Activated CD4-positive, alpha-beta memory T cell treated with anti-CD3 and anti-CD28 coated beads for 36 hours (primary cell): ENCODE data around the gene FAM124A. TPM values are rescaled to one million over a fixed set of nuclear protein-coding genes. Genes with fewer than 3 reads are reported as not detected.

Experiments used
- CTCF ChIA-PET: fragments of 350-600 bp; sonication (Branson Sonifier 250); formaldehyde crosslinking; loops from one replicate; lab custom pipeline; 2021; ENCODE audit warnings: antibody characterized with exemption, inconsistent platforms; lab: Charles Lee
- POLR2A ChIA-PET: fragments of 350-600 bp; sonication (Branson Sonifier 250); formaldehyde crosslinking; loops from one replicate; lab custom pipeline; 2021; ENCODE audit warnings: antibody characterized with exemption; lab: Charles Lee
- DNase-seq: peaks from one replicate; pipeline ENCODE4 v3.0.0-alpha.2; 2020
- H3K27ac Mint-ChIP-seq: one replicate; pipeline ENCODE4 v1.8.0; 2021; ENCODE audit warnings: mixed read lengths
- H3K27me3 Mint-ChIP-seq: one replicate; pipeline ENCODE4 v1.8.0; 2021; ENCODE audit warnings: mixed read lengths
- H3K36me3 Mint-ChIP-seq: one replicate; pipeline ENCODE4 v1.8.0; 2021; ENCODE audit warnings: mixed read lengths
- H3K4me1 Mint-ChIP-seq: one replicate; pipeline ENCODE4 v1.8.0; 2021; ENCODE audit warnings: low read depth, mixed read lengths
- H3K4me3 Mint-ChIP-seq: one replicate; pipeline ENCODE4 v1.8.0; 2021; ENCODE audit warnings: mild to moderate bottlenecking, mixed read lengths
- H3K9me3 Mint-ChIP-seq: one replicate; pipeline ENCODE4 v1.8.0; 2021; ENCODE audit warnings: mixed read lengths
- intact Hi-C: fragments of 100-400 bp; cut with micrococcal nuclease; formaldehyde crosslinking; loops from one replicate; pipeline ENCODE4 v1.15.1; 2023
- total RNA-seq, 2 experiments: library from RNA; stranded (reverse); gene quantifications; one replicate each; pipeline ENCODE4 v1.2.3, GENCODE V29; 2021

Gene FAM124A
- total RNA-seq, 2 experiments from 2014 or later = 0.15 to 0.24 TPM

DNA sequence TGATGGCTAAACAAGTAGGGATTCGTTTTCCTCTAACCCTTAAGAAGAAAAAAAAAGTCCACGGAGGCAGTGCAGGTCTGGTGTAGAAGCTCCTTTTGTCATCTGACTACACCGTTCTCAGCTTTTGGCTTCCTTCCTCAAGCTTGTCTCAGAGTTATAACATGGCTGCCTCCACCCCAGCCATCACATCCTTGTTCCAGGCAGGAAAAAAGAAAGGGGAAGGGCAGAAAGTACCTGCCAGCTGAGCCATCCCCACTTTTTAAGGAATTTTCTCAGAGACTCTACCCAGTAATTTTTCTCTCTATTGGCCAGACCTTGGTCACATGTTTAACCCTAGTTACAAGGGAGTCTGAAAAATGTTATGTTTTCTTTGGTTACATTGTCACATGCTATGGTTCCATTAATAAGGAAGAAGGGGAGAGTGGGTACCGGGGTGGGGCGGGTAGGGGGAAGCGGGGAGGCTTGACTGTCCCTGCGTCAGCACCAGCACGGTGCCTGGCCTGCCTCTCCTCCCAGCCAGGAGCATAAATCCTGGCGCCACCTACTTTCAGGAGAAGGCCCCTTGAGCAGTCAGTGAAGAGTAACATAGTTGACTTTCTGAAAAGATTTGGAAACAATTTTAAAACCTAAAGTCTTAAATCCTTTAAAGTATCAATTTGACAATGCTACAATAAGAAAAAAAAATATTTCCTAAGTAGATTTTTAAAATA lies 11.1 kb downstream of the FAM124A start:
- Mint-ChIP-seq H3K27ac (no peak overlapping the region), H3K27me3 (peaks cover 28% of the 10 kb centered on the region), H3K9me3 (no peaks in the 10 kb centered on the region), H3K4me3 (no peak overlapping the region), H3K4me1 (no peaks in the 10 kb centered on the region), H3K36me3 (no peaks in the 10 kb centered on the region)
- no peak for DNase-seq
- ChIA-PET CTCF (interaction anchor here (0.8 to 1.4 kb wide), 2 partner anchors 53 to 55 kb away, joined by 4 read pairs; no protein-coding TSS in a partner anchor), POLR2A (no interaction called here)
- intact Hi-C loops = no loop called here

DNA sequence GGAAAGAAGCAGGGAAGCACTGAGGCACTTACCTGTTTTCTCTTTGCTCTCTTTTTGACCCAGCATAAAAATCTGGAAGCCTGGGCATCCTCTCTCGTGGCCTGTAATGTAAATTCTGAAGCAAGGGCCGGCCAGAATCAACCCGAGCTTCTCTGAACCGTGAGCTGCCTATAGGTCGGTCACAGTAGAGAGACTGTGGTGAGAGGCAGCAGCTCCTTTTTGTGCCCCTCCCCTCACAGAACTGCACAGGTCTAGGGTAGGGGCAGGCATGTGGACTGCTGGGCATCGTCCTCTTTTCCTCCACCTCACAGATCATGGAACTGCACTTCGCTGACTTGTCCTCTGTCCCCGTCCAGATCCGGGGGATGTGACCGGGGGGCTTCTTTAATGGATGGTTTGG lies 12.5 kb downstream of the FAM124A start:
- no peaks in the 10 kb centered on the region for H3K36me3 Mint-ChIP-seq
- H3K4me1 Mint-ChIP-seq = no peaks in the 10 kb centered on the region
- POLR2A ChIA-PET = no interaction called here
- peaks cover 23% of the 10 kb centered on the region for H3K27me3 Mint-ChIP-seq
- DNase-seq = no peak
- H3K4me3 Mint-ChIP-seq = no peak overlapping the region
- no peak overlapping the region for H3K27ac Mint-ChIP-seq
- H3K9me3 Mint-ChIP-seq = no peaks in the 10 kb centered on the region
- CTCF ChIA-PET = interaction anchor here (1.1 to 1.3 kb wide), 2 partner anchors 51 to 109 kb away, joined by 3 read pairs; no protein-coding TSS in a partner anchor
- intact Hi-C loops = no loop called here

DNA sequence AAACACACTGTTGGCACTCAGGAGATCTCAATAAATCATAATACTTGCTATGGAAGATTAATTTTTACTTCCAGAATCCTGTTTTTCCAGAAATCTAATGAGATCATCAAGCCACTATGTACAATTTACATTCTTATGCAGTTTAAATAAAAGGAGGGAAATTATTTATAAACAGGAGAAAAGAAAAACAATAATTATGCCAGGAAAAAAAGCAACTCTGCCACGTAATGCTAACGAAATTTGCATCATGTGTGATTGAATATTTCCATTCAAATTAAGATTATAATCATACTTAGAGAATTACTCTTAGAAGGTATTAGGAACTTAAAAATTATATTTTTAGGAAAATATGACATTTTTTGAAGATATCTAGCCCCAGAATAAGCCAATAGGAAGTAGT lies 13.0 kb downstream of the FAM124A start:
- Mint-ChIP-seq H3K36me3 (no peaks in the 10 kb centered on the region), H3K9me3 (no peaks in the 10 kb centered on the region), H3K4me3 (no peak overlapping the region), H3K27me3 (peaks cover 22% of the 10 kb centered on the region), H3K4me1 (no peaks in the 10 kb centered on the region), H3K27ac (no peak overlapping the region)
- POLR2A ChIA-PET = no interaction called here
- no peak for DNase-seq
- CTCF ChIA-PET = interaction anchor here (1.3 kb wide), 1 partner anchor 109 kb away, joined by 3 read pairs; no protein-coding TSS in a partner anchor
- intact Hi-C loops = no loop called here

DNA sequence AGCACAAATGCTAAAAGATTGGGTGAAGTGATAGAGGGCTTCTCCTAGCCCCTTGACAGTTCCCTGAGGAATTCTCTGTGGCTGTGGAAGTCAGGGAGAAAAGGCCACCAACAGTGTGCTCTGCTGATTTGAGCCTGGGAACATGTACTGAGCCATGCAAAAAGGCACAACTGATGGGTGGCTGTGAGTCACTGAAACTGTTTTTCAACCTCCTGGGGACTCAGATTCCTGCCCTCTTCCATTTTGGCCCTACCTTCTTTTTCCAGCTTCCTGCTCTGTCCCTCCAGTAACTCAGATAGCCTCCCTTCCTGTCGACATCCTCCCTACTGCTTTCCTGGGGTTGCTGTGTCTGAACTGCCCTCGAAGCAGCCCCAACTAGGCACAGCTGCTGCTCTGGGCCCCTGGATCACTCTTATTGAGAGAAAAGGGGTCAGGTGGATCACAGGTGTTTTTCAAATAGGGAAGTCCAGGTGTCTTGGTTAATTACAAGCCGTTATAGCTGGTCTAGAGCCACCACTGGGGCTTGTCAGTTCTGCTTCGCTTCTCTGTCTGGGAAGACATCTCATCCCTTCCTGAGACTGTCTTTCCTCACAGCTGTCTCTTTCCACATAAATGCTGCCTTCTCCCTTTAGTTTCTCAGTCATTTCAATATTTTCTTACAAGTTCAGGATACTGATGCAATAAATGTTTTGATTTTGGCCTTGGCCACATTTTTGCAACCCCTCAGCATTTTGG lies 13.7 kb downstream of the FAM124A start:
- Mint-ChIP-seq H3K4me1 (no peaks in the 10 kb centered on the region), H3K27ac (no peak overlapping the region), H3K36me3 (no peaks in the 10 kb centered on the region), H3K4me3 (no peak overlapping the region), H3K27me3 (peaks cover 17% of the 10 kb centered on the region), H3K9me3 (no peaks in the 10 kb centered on the region)
- POLR2A ChIA-PET = no interaction called here
- CTCF ChIA-PET = interaction anchor here (1.3 to 2.0 kb wide), 2 partner anchors 50 to 110 kb away, joined by 3 to 10 read pairs; no protein-coding TSS in a partner anchor
- DNase-seq = no peak
- intact Hi-C loops = no loop called here

DNA sequence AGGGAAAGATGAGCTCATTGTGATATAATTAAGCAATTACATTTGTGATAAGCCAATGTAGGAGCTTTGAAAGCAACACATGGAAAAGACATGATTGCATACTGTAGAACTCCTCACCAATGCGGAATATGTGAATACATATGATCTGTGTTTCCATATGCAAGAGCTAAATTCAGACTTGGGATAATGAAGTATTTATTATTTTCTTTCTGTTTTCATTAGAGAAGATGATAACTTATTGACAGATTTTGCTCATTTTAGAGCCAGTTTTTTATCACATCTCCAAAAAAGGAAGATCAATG lies 14.2 kb downstream of the FAM124A start:
- intact Hi-C loops = no loop called here
- Mint-ChIP-seq H3K4me3 (no peak overlapping the region), H3K9me3 (no peaks in the 10 kb centered on the region), H3K27me3 (peaks cover 15% of the 10 kb centered on the region), H3K4me1 (no peaks in the 10 kb centered on the region), H3K27ac (no peak overlapping the region), H3K36me3 (no peaks in the 10 kb centered on the region)
- POLR2A ChIA-PET = no interaction called here
- DNase-seq = no peak
- CTCF ChIA-PET = interaction anchor here (2.0 kb wide), 1 partner anchor 50 kb away, joined by 10 read pairs; no protein-coding TSS in a partner anchor

DNA sequence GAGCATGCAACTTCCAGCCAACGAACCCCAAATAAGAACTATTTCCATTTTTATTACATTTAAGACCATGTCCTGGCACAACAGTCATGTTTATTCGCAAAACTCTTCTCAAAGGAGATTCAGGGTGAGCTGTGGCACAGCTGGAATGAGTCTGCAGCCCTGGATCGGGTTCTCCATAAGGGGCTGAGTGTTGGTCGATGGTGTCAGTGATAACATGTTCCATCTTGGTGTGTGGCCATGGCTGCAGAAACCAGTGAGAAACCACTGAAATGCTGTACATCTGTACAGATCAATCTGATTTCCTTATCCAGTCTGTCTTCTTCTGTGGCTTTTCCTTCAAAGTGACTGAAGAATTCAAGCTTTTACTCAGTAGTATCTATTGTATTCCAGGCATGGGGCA lies 15.2 kb downstream of the FAM124A start:
- Mint-ChIP-seq H3K4me3 (no peak overlapping the region), H3K36me3 (no peaks in the 10 kb centered on the region), H3K27ac (no peak overlapping the region), H3K9me3 (no peaks in the 10 kb centered on the region), H3K27me3 (peaks cover 12% of the 10 kb centered on the region), H3K4me1 (no peaks in the 10 kb centered on the region)
- intact Hi-C loops = no loop called here
- ChIA-PET CTCF (interaction anchor here (0.9 to 2.1 kb wide), 3 partner anchors 18 to 112 kb away, joined by 3 to 10 read pairs (median 6); no protein-coding TSS in a partner anchor), POLR2A (no interaction called here)
- no peak for DNase-seq

DNA sequence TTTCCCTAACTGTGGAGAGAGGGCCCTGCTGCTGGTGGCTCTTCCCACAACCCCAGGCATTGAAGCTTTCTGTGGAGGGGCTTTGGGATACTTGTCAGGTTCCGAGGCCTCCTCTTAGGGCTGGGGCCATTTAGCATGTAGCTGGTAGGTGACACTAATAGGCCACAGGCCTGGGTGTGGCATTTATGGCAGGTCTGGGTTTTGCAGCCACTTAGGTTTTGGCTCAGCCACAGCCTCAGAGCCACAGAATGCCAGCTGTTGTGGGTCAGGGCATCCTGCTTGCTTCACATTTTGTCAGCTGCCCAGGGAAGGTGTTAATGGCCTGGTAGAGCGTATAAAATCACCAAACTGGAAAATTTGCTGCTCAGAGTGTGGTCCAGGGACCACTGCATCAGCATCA lies 15.7 kb downstream of the FAM124A start:
- DNase-seq = no peak
- no peak overlapping the region for H3K27ac Mint-ChIP-seq
- H3K4me3 Mint-ChIP-seq = no peak overlapping the region
- POLR2A ChIA-PET = no interaction called here
- no peaks in the 10 kb centered on the region for H3K36me3 Mint-ChIP-seq
- CTCF ChIA-PET = interaction anchor here (0.9 to 2.1 kb wide), 2 partner anchors 18 to 113 kb away, joined by 3 to 6 read pairs; no protein-coding TSS in a partner anchor
- intact Hi-C loops = no loop called here
- peaks cover 12% of the 10 kb centered on the region for H3K27me3 Mint-ChIP-seq
- no peaks in the 10 kb centered on the region for H3K4me1 Mint-ChIP-seq
- H3K9me3 Mint-ChIP-seq = no peaks in the 10 kb centered on the region

DNA sequence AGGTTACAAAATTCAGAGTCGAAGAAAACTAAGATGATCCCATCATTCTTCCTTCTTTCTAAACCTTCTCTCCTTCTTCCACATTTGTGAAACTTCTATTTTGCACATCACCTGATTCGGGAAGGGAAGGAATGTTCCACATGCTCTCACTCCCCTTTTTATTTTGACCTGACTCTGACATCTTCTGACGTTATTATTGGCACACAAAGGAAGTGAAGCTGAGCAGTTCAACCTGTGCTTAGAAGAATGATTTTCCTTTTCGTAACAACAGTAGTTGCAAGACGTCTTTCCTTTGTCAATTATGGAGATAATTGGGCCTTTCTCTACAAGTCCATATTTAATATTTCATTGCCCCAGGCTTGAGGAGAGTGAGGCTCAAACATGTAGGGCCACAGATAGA lies 18.0 kb downstream of the FAM124A start:
- no peaks in the 10 kb centered on the region for H3K36me3 Mint-ChIP-seq
- DNase-seq = no peak
- no peaks in the 10 kb centered on the region for H3K4me1 Mint-ChIP-seq
- POLR2A ChIA-PET = no interaction called here
- no peak overlapping the region for H3K27ac Mint-ChIP-seq
- no peaks in the 10 kb centered on the region for H3K9me3 Mint-ChIP-seq
- intact Hi-C loops = no loop called here
- H3K27me3 Mint-ChIP-seq = peaks cover 8% of the 10 kb centered on the region
- H3K4me3 Mint-ChIP-seq = no peak overlapping the region
- CTCF ChIA-PET = no interaction called here

DNA sequence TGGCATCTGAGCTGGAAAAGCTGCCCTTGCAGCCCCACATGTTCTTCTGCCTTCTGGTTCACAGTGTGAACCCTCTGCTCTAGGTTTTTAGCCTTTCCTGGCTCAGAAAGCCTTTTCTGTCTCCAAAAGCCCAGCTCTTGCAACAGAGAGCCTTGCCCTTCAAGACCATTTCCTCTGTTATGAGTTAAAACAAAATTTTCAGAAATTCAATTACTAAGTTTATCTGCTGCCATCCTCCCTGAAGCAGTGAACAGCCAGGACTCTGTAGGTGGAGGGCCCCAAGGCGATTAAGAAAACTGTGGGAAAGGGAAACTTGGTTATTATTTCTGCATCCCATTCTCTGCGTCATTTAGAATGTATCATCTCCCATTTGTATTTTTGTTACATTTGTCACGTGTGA lies 18.8 kb downstream of the FAM124A start:
- no peaks in the 10 kb centered on the region for H3K4me1 Mint-ChIP-seq
- H3K4me3 Mint-ChIP-seq = no peak overlapping the region
- H3K36me3 Mint-ChIP-seq = no peaks in the 10 kb centered on the region

DNA sequence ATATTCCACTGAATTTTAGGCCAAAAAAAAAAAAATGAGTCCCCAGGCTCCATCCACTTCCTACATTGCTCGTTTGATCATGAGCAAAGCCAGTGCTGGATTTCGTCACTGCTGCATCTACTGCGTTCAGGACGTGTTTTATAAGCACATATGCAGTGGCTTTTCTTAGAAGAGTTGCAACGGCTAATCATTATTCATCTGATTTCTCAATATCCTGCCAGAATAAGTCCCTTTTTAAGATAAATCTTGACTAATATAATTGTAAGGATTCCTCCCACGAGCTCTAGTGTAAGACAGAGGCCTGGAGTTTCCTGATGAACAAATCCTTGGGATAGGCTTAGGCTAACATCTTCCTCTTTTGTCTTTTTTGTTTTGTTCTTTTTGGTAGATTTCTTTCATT lies 19.5 kb downstream of the FAM124A start:
- no peak overlapping the region for H3K4me3 Mint-ChIP-seq
- H3K4me1 Mint-ChIP-seq = no peaks in the 10 kb centered on the region
- intact Hi-C loops = no loop called here
- H3K9me3 Mint-ChIP-seq = no peaks in the 10 kb centered on the region
- no peak for DNase-seq
- no peak overlapping the region for H3K27ac Mint-ChIP-seq
- no peaks in the 10 kb centered on the region for H3K36me3 Mint-ChIP-seq
- peaks cover 8% of the 10 kb centered on the region for H3K27me3 Mint-ChIP-seq
- CTCF ChIA-PET = no interaction called here
- POLR2A ChIA-PET = no interaction called here

More for the DNA sequence above, 18.8 kb downstream of the FAM124A start:
- H3K27me3 Mint-ChIP-seq = peaks cover 10% of the 10 kb centered on the region
- POLR2A ChIA-PET = no interaction called here
- H3K9me3 Mint-ChIP-seq = no peaks in the 10 kb centered on the region
- no peak for DNase-seq
- intact Hi-C loops = no loop called here
- CTCF ChIA-PET = no interaction called here
- H3K27ac Mint-ChIP-seq = no peak overlapping the region

DNA sequence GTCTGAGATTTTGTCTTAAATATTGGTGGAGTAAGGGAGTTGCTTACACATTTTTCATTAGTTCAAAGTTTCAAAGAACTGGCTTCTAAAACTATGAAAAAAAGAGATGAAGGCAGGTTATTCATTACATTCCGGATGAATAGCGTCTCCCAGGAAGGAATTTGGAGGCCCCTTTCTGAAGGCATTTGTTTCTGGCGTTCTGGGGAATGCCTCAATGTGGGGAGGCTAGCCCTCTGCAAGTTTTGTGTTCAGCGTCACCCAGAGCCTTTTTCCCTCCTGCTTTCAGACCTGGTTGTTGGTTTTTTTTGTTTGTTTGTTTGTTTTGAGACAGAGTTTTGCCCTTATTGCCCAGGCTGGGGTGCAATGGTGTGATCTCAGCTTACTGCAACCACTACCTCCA lies 21.0 kb downstream of the FAM124A start:
- DNase-seq = no peak
- H3K36me3 Mint-ChIP-seq = no peaks in the 10 kb centered on the region
- H3K4me3 Mint-ChIP-seq = no peak overlapping the region
- H3K27me3 Mint-ChIP-seq = peaks cover 8% of the 10 kb centered on the region
- CTCF ChIA-PET = interaction anchor here (0.7 kb wide), 1 partner anchor 44 kb away, joined by 3 read pairs; no protein-coding TSS in a partner anchor
- no peaks in the 10 kb centered on the region for H3K9me3 Mint-ChIP-seq
- intact Hi-C loops = no loop called here
- no peaks in the 10 kb centered on the region for H3K4me1 Mint-ChIP-seq
- no peak overlapping the region for H3K27ac Mint-ChIP-seq
- POLR2A ChIA-PET = interaction anchor here (0.6 kb wide), 1 partner anchor 142 kb away, joined by 3 read pairs; no protein-coding TSS in a partner anchor

DNA sequence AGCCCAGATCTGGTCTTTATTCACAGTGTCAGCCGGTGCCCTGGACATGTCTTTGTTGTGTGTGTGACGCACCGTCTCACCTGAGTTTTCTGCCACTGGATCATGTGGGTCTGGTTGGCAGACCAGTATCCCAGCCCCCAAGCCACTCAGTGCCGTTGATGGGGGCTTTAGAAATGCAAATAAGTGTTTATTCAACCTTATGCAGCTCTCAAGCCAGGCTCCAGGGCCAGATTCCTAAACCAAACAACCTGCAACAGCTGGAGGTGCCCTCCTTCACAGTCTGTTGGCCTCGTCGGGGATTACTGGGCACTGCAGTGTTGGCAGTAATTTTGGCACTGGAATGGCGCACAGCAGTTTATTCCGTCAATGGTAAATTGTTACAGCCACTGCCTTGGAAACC lies 21.6 kb downstream of the FAM124A start:
- Mint-ChIP-seq H3K27me3 (peaks cover 8% of the 10 kb centered on the region), H3K4me1 (no peaks in the 10 kb centered on the region), H3K36me3 (no peaks in the 10 kb centered on the region), H3K4me3 (no peak overlapping the region), H3K9me3 (no peaks in the 10 kb centered on the region), H3K27ac (no peak overlapping the region)
- CTCF ChIA-PET = no interaction called here
- no peak for DNase-seq
- POLR2A ChIA-PET = no interaction called here
- intact Hi-C loops = no loop called here
